ENCODE results near the gene ETNPPL. TPM values are rescaled to one million over a fixed set of nuclear protein-coding genes. Genes with fewer than 3 reads are reported as not detected.

ETNPPL gene
- total and polyA plus RNA-seq, 2 of the 4 experiments (the other 2 are of a cell fraction) = not detected

DNA sequence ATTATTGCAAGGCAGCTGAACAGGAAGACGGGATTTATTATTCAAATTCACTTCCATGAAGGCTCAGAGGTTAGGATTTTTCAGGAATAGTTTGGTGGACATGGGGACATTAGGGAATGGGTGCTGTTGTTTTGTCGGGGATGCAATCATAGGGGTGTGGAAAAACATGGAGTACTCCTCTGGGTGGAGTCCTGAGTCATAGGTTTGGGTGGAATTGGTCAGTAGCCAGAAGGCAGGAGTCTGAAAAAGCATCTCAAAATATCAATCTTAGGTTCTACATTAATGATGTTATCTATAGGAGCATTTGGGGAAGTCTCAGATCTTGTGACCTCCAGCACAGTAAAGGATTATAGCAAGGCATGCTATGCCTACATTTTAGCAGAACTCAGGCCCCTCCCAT lies 14.5 kb upstream of the ETNPPL start:
- Histone ChIP-seq H4K91ac (ENCODE audit: insufficient read depth, low read depth, low read length) (no peak overlapping the region), H3K4me2 (ENCODE audit: low read depth, low read length) (no peak overlapping the region), H3K36me3 (ENCODE audit: control insufficient read depth, insufficient read depth, low read length) (no peaks in the 10 kb centered on the region), H3K27ac (ENCODE audit: insufficient read depth, low read length) (no peak overlapping the region), H2AK5ac (ENCODE audit: low read depth, low read length) (no peak overlapping the region), H2BK15ac (ENCODE audit: low read depth, low read length) (no peak overlapping the region), H3K4ac (ENCODE audit: low read depth, low read length) (no peak overlapping the region), H3K14ac (replicated peaks; ENCODE audit: low read depth, low read length) (no peak overlapping the region), H3K27me3 (ENCODE audit: control insufficient read depth, insufficient read depth, low read length) (peaks cover 2% of the 10 kb centered on the region), H4K8ac (ENCODE audit: low read depth in 2 of 2, low read length in 2 of 2) (no peak overlapping the region), H3K79me1 (ENCODE audit: low read depth in 1 of 2, low read length in 2 of 2) (no peaks in the 10 kb centered on the region), H3K9me1 (ENCODE audit: insufficient read depth, low read length) (no peaks in the 10 kb centered on the region), H3K9ac (ENCODE audit: low read depth, low read length) (no peak overlapping the region), H4K5ac (ENCODE audit: low read depth, low read length) (no peak overlapping the region), H3K9me3 (ENCODE audit: control insufficient read depth, insufficient read depth, low read length) (no peaks in the 10 kb centered on the region), H4K20me1 (ENCODE audit: insufficient read depth, low read length) (no peaks in the 10 kb centered on the region), H3K4me3 (ENCODE audit: insufficient read depth, low read depth, low read length) (no peak overlapping the region), H2AFZ (replicated peaks; ENCODE audit: low read length, poor library complexity) (no peak overlapping the region), H2AK9ac (replicated peaks; ENCODE audit: low read depth, low read length, poor library complexity) (no peak overlapping the region), H3K4me1 (ENCODE audit: control insufficient read depth, insufficient read depth, low read length) (no peaks in the 10 kb centered on the region), H3K56ac (ENCODE audit: extremely low read depth, insufficient read depth, low read length) (no peak overlapping the region), H3K23ac (ENCODE audit: low read depth, low read length) (no peak overlapping the region), H2BK120ac (ENCODE audit: low read depth, low read length) (no peak overlapping the region), H3K18ac (ENCODE audit: low read depth, low read length) (no peak overlapping the region), H2BK20ac (ENCODE audit: low read depth, low read length) (no peak overlapping the region), H2BK5ac (ENCODE audit: low read depth, low read length, poor library complexity, severe bottlenecking) (no peak overlapping the region)
- in situ Hi-C loops (cut with MboI; ENCODE audit: low sequenced_read_pairs) = no loop called here
- TF ChIP-seq, protein P1, sequence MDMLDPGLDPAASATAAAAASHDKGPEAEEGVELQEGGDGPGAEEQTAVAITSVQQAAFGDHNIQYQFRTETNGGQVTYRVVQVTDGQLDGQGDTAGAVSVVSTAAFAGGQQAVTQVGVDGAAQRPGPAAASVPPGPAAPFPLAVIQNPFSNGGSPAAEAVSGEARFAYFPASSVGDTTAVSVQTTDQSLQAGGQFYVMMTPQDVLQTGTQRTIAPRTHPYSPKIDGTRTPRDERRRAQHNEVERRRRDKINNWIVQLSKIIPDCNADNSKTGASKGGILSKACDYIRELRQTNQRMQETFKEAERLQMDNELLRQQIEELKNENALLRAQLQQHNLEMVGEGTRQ (IDR thresholded peaks at IDR 0.05; ENCODE audit: low read depth, low read length) = no peak
- TF ChIP-seq SMC3 (IDR thresholded peaks at IDR 0.05; ENCODE audit: low read depth, low read length) (no peak), RCOR1 (IDR thresholded peaks at IDR 0.05; ENCODE audit: insufficient replicate concordance, low read length) (no peak), POLR2A (IDR thresholded peaks at IDR 0.05; ENCODE audit: low read depth, low read length) (no peak), RAD21 (IDR thresholded peaks at IDR 0.05; ENCODE audit: low read length) (no peak), RFX5 (IDR thresholded peaks at IDR 0.05; ENCODE audit: low read depth, low read length) (no peak), CEBPB (IDR thresholded peaks at IDR 0.05; ENCODE audit: low read depth, low read length) (no peak), BHLHE40 (IDR thresholded peaks at IDR 0.05; ENCODE audit: low read depth, low read length) (no peak), FOS (IDR thresholded peaks at IDR 0.05; ENCODE audit: low read depth, low read length) (no peak), CHD1 (IDR thresholded peaks at IDR 0.05; ENCODE audit: low read depth, low read length) (no peak)
- intact Hi-C loops (cut with micrococcal nuclease) = no loop called here
- BruUV-seq (replicated peaks) = no TSS peak
- WGBS, 2 experiments (ENCODE audit: extremely low coverage in 2 of 2, insufficient read length in 1 of 2) = no CpG with 5 or more reads among the region's 2 CpGs
- dilution Hi-C loops (cut with HindIII; ENCODE audit: low sequenced_read_pairs, unreplicated experiment) = no loop called here
- POLR2A ChIA-PET (ENCODE audit: unreplicated experiment) = no interaction called here
- DNase-seq (no peak), ATAC-seq (ENCODE audit: low read depth) (no peak)
- CTCF ChIA-PET = interaction anchor here (0.6 kb wide), 1 partner anchor 206 kb away, joined by 3 read pairs; no protein-coding TSS in a partner anchor
